OCI-LY3 (cell line): ENCODE measurements around the gene PTS.

Experiments used
- H2AFZ ChIP-seq: fragments of 200-600, 300-600 bp; shearing (Covaris generic); 2 replicates; pipeline ENCODE4 v1.6.0; 2014; ENCODE audit warnings: antibody characterized with exemption, low read depth, low read length
- H3K27ac ChIP-seq: fragments of 200-600, 300-600 bp; sonication (generic); 2 replicates; pipeline ENCODE4 v1.5.1; 2014; ENCODE audit warnings: mild to moderate bottlenecking, low read length, moderate library complexity, mixed read lengths
- H3K27me3 ChIP-seq: fragments of 200-600, 300-600 bp; sonication (generic); 2 replicates; pipeline ENCODE4 v1.6.1; 2014; ENCODE audit warnings: low read depth, low read length, mixed read lengths
- H3K36me3 ChIP-seq: fragments of 200-600, 300-600 bp; sonication (generic); replicated peaks from 2 replicates; pipeline ENCODE3; 2014; ENCODE audit warnings: low read depth, low read length, mixed read lengths
- H3K4me1 ChIP-seq: fragments of 300-600, 200-600 bp; sonication (generic); 2 replicates; pipeline ENCODE4 v1.6.1; 2014; ENCODE audit warnings: low read length, mixed read lengths
- H3K4me2 ChIP-seq: fragments of 200-600, 300-600 bp; sonication (generic); 2 replicates; pipeline ENCODE4 v1.6.1; 2014; ENCODE audit warnings: low read length, mixed read lengths
- H3K4me3 ChIP-seq: fragments of 300-600, 200-600 bp; sonication (generic); 2 replicates; pipeline ENCODE4 v1.5.1; 2014; ENCODE audit warnings: antibody characterized with exemption, mild to moderate bottlenecking, low read length, moderate library complexity
- H3K79me2 ChIP-seq: fragments of 300-600, 200-600 bp; shearing (Covaris generic); 2 replicates; pipeline ENCODE4 v1.6.1; 2014; ENCODE audit warnings: mild to moderate bottlenecking, low read length, mixed read lengths
- H3K9ac ChIP-seq: fragments of 300-600, 200-600 bp; shearing (Covaris generic); 2 replicates; pipeline ENCODE4 v1.6.0; 2014; ENCODE audit warnings: mild to moderate bottlenecking, low read length, moderate library complexity
- H3K9me3 ChIP-seq: fragments of 200-600, 300-600 bp; shearing (Covaris generic); 2 replicates; pipeline ENCODE4 v1.6.1; 2014; ENCODE audit warnings: low read length, mixed read lengths; ENCODE audit not compliant: insufficient read depth
- H4K20me1 ChIP-seq: fragments of 200-600, 300-600 bp; sonication (generic); 2 replicates; pipeline ENCODE4 v1.6.1; 2016; ENCODE audit warnings: low read length, mixed read lengths; ENCODE audit not compliant: insufficient read depth
- EZH2phosphoT487 ChIP-seq: fragments of 200-600 bp; shearing (Covaris generic); IDR thresholded peaks from 2 replicates; pipeline ENCODE4 v1.6.1; 2018; ENCODE audit warnings: antibody characterized with exemption, mixed run types, low read depth
- TF ChIP-seq, protein P1 (sequence below): fragments of 200-600, 300-600 bp; sonication (generic); IDR thresholded peaks from 2 replicates; pipeline ENCODE4 v1.5.1; 2014; ENCODE audit warnings: antibody characterized with exemption, low read length, low read depth

PTS gene

DNA sequence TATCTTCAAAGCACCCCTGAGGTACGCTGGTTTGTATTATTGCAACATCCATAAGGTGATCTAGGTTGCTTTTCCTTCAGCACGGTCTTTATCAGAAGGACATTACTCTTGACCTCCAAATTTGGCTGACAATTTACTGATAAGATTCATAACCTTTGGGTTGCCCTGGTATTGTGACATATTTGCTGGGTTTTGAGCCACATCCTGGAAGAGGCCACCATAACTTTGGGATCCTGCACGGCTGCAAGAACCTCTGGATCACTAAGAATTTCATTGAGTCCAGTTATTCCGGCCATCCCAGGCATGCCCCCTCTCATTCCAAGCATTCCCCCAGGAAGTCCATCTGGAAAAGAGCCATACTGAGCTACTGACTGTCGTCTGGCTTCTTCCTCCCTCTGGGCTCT, 41.0 kb downstream of the PTS start:
- H3K9me3 ChIP-seq = no peaks in the 10 kb centered on the region
- no peak overlapping the region for H3K4me2 ChIP-seq
- no peak overlapping the region for H3K9ac ChIP-seq
- no peaks in the 10 kb centered on the region for H3K79me2 ChIP-seq
- no peak overlapping the region for H2AFZ ChIP-seq
- no peaks in the 10 kb centered on the region for H4K20me1 ChIP-seq
- H3K4me1 ChIP-seq = no peaks in the 10 kb centered on the region
- H3K27ac ChIP-seq = no peak overlapping the region
- no peaks in the 10 kb centered on the region for H3K27me3 ChIP-seq
- H3K4me3 ChIP-seq = no peak overlapping the region
- no peaks in the 10 kb centered on the region for H3K36me3 ChIP-seq
- TF ChIP-seq, protein P1, sequence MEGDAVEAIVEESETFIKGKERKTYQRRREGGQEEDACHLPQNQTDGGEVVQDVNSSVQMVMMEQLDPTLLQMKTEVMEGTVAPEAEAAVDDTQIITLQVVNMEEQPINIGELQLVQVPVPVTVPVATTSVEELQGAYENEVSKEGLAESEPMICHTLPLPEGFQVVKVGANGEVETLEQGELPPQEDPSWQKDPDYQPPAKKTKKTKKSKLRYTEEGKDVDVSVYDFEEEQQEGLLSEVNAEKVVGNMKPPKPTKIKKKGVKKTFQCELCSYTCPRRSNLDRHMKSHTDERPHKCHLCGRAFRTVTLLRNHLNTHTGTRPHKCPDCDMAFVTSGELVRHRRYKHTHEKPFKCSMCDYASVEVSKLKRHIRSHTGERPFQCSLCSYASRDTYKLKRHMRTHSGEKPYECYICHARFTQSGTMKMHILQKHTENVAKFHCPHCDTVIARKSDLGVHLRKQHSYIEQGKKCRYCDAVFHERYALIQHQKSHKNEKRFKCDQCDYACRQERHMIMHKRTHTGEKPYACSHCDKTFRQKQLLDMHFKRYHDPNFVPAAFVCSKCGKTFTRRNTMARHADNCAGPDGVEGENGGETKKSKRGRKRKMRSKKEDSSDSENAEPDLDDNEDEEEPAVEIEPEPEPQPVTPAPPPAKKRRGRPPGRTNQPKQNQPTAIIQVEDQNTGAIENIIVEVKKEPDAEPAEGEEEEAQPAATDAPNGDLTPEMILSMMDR = no peak
- TF ChIP-seq EZH2phosphoT487 = no peak

DNA sequence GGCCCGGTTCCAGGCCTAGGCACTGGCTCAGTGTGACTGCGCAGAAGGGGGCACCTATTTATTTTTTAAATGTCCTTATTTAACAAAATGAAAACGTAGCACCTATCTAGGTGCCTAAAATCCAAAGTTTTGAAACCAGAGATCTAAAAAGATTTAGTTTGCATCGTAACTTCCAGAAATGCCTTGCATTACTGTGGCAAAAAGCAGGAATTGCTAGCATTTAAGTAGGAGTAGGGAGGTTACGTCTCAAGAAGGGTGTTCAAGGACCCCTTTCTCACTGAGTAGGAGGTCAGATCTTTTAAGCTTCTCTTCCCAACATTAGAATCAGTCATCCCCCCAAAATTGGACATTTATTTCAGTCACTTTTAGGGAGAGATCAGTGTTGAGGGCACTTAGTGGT, 42.2 kb downstream of the PTS start:
- TF ChIP-seq, protein P1 = no peak
- no peak for TF ChIP-seq EZH2phosphoT487
- H3K9me3 ChIP-seq = no peaks in the 10 kb centered on the region

DNA sequence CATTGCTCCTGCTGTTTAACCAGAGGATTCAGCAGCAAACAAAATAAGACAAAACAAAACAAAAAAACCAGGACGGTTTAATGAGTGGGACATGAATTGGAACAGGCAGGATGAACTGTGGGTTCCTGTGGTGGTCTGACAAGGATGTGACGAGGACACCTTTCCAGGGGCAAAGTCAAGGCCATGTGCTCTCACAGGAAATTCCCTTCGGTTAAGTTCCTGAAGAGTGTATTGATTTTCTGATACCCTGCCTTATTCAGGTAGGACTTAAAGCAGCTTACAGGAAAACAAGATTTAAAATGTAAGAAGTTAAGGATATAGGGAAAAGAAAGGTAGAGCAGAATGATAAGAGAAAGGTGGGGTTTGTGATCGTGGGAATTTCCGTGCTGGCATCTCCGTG, 42.9 kb downstream of the PTS start:
- no peak overlapping the region for H3K4me2 ChIP-seq
- H3K27ac ChIP-seq = no peak overlapping the region

More for the DNA sequence above, 42.2 kb downstream of the PTS start:
- Histone ChIP-seq H3K27ac (no peak overlapping the region), H3K79me2 (no peaks in the 10 kb centered on the region), H3K4me1 (no peaks in the 10 kb centered on the region), H3K4me3 (no peak overlapping the region), H3K27me3 (no peaks in the 10 kb centered on the region), H3K36me3 (no peaks in the 10 kb centered on the region), H3K4me2 (no peak overlapping the region), H4K20me1 (no peaks in the 10 kb centered on the region), H3K9ac (no peak overlapping the region), H2AFZ (no peak overlapping the region)

DNA sequence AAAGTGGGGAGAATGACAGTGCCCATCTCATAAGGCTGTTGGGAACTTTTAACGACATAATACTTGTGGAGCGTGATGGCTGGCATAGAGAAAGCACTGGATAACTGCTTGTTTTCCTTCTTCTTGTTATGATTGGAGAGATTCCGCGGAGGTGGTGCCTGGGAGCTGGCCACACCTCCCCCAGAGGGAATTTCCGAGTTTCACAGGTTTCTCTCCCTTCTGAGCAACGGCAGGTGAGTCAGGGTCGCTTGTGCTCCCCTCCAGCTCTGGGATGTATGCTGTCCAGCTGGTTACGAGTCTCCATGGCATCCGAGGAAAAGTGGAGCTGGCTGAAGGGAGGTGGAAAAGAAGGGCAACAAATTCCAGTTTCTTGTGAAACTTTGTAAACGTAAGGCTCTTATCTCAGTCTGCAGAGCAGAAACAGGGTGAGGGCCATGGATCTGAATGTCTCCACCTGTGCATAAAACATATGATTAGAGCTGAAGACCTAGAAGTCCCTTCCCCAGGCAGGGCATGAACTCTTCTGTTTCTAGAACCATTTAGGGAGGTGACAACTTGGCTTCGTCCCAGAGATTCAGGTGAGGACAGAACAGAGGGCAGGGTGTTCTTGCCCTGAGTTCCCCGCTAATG, 44.4 kb downstream of the PTS start:
- Histone ChIP-seq H3K4me1 (no peaks in the 10 kb centered on the region), H3K9me3 (no peaks in the 10 kb centered on the region), H3K36me3 (no peaks in the 10 kb centered on the region), H3K27me3 (no peaks in the 10 kb centered on the region), H2AFZ (no peak overlapping the region), H3K4me3 (no peak overlapping the region), H3K9ac (no peak overlapping the region), H4K20me1 (no peaks in the 10 kb centered on the region), H3K27ac (no peak overlapping the region), H3K4me2 (no peak overlapping the region), H3K79me2 (no peaks in the 10 kb centered on the region)
- TF ChIP-seq, protein P1 = no peak
- TF ChIP-seq EZH2phosphoT487 = no peak

More for the DNA sequence above, 42.9 kb downstream of the PTS start:
- Histone ChIP-seq H3K36me3 (no peaks in the 10 kb centered on the region), H4K20me1 (no peaks in the 10 kb centered on the region), H2AFZ (no peak overlapping the region), H3K4me3 (no peak overlapping the region), H3K4me1 (no peaks in the 10 kb centered on the region), H3K79me2 (no peaks in the 10 kb centered on the region), H3K9me3 (no peaks in the 10 kb centered on the region), H3K27me3 (no peaks in the 10 kb centered on the region), H3K9ac (no peak overlapping the region)
- TF ChIP-seq EZH2phosphoT487 = no peak
- TF ChIP-seq, protein P1 = no peak
